Hematopoietic multipotent progenitor cell treated with erythropoietin and hydrocortisone succinate and interleukin-3 and kit ligand, for 15 days (in vitro differentiated cells): Measurements from ENCODE around the gene IP6K1.
A peak's percentile ranks its signal among the peaks of the same experiment; 100 is the strongest.
"Not testable (repeated sequence)": the region's sequence is repeated elsewhere in the genome, so short reads cannot be mapped to it uniquely, and the experiment has no call there.

Source experiments
- DNase-seq: peaks from one replicate; pipeline ENCODE4 v3.0.0-alpha.2; 2015; ENCODE audit warnings: low spot score

IP6K1 gene

GRCh38 chr3:49688338-49689045 lies 97.8 kb downstream of the IP6K1 start:
- peak; percentile 23 for DNase-seq

DNA sequence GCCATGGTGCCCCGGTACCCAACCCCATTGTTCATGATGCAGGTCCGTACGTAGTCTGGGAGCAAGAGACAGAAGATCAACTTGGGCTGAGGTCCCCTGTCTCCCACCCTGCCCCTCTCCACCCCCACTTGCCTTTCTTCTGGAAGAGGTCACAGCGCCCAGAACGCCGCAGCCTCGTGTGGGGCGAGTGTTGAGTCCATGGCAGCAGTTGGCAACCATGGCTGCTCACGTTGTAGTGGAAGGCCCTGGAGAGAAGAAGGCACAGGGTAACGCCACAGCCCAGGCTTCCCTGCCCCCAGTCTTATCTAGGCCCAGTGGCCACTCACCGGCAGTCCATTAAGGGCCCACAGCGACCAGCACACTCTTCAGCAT lies 98.9 kb downstream of the IP6K1 start:
- not testable (repeated sequence) for DNase-seq

DNA sequence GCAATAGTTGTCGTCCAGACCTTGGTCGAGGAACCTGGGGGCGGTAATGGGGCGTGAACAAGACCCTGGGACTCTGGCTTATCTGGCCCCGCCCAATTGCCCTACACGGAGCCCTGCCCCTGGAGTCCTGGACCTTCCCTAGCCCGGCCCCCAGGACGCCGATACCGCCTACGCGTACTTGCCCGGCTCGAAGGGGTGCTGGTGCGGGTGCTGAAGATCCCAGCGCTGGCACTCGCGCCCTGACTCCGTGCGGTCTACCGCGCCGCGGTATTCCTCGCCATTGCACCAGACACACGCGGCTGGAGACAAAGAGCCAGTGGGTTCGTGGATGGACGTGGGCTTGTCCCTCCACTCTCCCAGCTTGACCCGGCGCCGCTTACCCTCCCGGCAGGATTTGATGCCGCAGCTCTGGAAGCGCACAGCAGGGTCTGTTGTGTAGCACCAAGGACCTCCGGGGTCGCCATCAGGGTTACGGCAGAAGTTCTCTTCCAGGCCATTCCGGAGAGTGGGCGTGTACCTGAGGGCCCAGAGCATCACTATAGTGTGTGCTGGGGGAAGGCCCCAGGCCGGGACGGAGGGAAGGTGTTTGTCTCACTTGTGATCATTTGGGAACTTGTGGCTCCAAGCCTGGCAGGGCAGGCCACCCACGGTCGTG lies 99.4 kb downstream of the IP6K1 start:
- DNase-seq: peak; percentile 88

DNA sequence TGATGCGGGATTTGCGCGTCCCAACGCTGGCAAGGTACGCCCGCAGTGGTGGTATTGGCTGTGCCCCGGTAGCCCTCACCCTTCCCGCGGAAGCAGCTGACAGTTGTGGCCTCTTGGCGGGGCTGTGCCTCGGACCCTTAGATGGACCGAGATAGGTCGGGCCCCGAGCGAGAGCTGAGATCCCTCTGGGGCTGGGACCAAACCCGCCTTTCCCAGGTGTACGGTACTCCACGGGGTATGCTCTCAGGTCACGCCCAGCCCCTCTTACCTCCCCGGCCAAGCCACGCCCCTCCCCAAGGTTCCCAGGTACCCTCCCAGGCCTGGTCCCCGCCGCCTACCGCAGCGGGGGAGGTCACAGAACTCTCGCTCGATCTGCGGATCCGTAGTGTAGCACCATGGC lies 100.0 kb downstream of the IP6K1 start:
- DNase-seq: peak; percentile 40

DNA sequence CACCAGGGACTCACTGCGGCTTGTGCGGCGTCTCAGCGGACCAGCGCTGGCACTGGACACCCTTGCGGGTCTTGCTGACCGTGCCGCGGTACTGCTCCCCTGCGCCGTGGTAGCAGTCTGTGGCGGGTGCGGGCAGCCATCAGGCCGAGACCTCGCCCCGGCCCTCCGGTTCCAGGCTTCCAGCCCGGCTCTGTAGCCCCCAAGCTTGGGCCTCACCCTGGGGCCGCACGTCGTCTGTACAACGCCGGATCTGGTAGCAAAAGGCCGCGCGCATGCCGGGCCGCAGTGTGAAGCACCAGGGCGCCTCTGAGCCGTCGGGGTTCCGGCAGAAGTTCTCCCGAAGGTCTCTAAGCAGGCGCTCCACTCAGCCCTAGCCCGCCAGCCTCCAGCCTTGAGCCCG lies 100.5 kb downstream of the IP6K1 start:
- DNase-seq: not testable (repeated sequence)

DNA sequence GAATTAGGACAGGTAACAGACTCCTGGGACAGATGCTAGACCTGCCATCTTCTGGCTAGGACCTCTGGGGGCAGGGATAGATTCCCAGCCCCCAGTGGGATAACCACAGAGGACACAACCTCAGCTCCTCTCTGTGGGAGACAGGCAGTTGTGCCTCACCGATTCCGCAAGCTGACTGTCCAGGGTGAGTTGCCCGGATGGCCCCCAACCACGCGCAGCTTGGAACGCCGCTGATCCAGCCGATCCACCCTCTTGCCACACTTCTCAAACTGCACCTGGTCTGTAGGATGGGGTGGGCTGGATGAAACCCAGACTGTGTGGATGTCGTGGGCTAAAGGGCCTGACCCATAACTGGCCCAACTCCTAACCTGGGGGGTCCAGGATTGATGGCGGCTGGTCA lies 101.2 kb downstream of the IP6K1 start:
- not testable (repeated sequence) for DNase-seq

DNA sequence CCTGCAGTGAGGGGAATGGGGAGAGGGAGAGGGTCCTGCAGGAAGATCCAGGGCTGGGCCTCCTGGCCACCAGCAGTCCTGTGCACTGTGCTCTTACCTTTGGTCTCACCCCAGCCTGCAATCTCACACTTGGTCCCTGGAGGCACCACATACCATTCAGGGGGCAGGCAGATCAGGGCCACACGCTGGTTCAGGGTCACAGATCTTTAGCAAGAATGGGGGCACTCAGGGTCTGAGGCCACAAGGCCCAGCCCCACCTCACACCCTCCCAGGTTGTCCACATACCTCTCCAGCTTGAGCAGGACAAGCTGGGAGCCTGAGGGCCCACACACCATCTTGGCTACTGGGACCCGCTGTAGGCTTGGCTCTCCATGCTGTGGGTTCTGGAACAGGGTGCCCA lies 101.9 kb downstream of the IP6K1 start:
- DNase-seq: not testable (repeated sequence)

DNA sequence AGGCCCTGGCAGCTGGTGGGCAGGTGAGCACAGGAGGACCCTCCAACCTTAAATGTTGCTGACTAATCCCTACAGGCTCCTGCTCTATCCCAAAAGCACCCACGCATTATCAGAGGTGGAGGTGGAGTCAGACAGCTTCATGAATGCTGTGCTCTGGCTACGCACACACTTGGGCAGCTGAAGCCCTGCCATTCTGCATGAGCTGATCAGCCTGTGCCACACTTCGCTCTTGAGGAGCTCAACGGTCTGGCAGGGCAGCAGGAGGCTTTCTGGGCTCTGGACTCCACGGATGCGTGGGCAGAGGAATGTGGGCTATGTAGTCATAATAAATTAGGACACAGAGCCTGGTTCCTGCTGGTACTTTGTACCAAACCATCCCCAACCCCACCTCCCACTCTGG lies 103.2 kb downstream of the IP6K1 start:
- DNase-seq: no peak

DNA sequence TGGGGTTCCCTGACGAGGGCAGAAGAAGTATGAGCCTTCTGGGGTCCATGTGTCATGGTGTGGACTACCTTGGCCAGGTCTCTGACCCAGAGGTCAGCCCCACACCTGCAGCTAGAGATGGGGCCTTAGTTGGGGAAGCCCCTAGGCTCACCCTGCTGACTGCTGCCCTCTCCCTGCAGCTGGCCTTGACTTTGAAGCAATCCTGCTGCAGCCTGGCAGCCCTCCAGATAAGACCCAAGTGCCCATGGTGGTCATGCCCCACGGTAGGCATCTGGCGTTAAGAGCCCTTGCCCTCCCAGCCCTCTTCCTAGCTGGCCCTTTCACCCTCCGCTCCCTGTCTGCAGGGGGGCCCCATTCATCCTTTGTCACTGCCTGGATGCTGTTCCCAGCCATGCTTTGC lies 104.8 kb downstream of the IP6K1 start:
- no peak for DNase-seq

DNA sequence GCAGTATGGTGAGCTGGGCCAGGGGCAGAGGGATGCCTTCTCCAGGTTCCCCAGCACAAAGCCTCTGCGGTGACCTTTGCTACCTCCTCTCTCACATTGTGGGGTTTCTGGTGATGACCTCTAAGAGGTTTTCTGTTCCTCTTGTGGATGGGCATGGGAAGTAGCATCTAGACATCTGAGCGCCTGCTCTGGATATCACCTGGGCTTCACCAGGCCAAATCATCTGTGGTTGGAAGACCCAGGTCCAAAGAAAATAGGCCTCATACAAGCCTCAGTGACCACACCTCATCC lies 105.2 kb downstream of the IP6K1 start:
- DNase-seq: no peak

GRCh38 chr3:49680493-49681231 lies 105.7 kb downstream of the IP6K1 start:
- no peak for DNase-seq

DNA sequence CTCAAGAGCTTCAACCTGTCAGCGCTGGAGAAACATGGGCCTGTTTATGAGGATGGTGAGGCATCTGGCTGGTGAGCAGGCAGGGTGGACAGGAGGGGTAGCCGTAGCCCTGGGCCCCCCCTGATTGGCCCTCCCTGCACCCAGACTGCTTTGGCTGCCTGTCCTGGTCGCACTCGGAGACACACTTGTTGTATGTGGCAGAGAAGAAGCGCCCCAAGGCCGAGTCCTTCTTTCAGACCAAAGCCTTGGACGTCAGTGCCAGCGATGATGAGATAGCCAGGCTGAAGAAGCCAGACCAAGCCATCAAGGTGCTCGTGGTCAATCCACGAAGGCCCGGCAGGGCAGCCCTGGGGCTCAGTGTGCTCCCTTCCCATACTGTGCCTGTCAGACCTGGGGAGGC lies 110.4 kb downstream of the IP6K1 start:
- no peak for DNase-seq

DNA sequence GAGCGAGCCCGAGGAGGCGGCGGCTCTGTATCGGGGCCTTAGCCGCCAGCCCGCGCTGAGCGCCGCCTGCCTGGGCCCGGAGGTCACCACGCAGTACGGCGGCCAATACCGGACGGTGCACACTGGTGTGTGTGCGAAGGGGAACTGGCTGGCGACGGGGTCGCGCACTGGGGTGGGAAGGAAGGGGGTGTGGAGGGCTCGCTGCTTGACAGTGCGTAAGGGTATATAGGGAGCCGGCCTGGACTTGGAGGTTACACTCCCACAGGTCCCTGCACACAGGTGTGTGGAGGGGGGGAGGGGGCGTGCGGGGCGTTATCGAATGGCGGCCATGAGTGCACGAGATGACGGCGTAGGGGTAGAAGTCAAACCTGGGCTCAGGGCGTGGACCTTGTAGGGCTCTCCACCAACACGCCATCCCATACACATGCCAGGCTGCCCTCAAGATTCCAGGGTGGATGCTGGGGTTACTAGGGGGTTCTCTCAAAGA lies 111.8 kb downstream of the IP6K1 start:
- DNase-seq: peak; percentile 19
